ENCODE data around the gene OR4Q2.
A peak's percentile ranks its signal among the peaks of the same experiment; 100 is the strongest.
"Not testable (repeated sequence)": the region's sequence is repeated elsewhere in the genome, so short reads cannot be mapped to it uniquely, and the experiment has no call there.

OR4Q2 gene
- 0 reads per million in 4 donors for total RNA-seq

- DNase-seq: no peak
Observed at GRCh38 chr14:20001863-20002262, at the start of gene OR4Q2. Gene OR4Q2 (plus strand): TSS chr14:20002163.

GRCh38 chr14:19969735-19970134 lies 32.2 kb upstream of the OR4Q2 start:
- DNase-seq: not testable (repeated sequence)

- DNase-seq: peak in 4 of 5 donors; percentile 5 to 31 (median 17)
Observed at GRCh38 chr14:19974844-19975243, 27.1 kb upstream of the OR4Q2 start.

GRCh38 chr14:19975291-19975690 lies 26.7 kb upstream of the OR4Q2 start, which contains the start of gene OR4K15:
Gene OR4K15 (plus strand): TSS chr14:19975591. CDS start chr14:19975591, 0 bp downstream.
- no peak for DNase-seq

- DNase-seq: no peak
Observed at GRCh38 chr14:19993438-19993837, 8.5 kb upstream of the OR4Q2 start.

DNA sequence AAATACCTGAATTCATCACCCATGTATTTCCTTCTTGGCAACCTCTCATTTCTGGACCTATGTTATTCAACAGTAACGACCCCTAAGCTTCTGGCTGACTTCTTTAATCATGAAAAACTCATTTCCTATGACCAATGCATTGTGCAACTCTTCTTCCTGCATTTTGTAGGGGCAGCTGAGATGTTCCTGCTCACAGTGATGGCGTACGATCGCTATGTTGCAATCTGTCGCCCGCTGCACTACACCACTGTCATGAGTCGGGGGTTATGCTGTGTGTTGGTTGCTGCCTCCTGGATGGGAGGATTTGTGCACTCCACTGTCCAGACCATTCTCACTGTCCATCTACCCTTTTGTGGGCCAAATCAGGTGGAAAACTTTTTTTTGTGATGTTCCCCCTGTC lies 356 bp downstream of the OR4Q2 start:
- no peak for DNase-seq

DNA sequence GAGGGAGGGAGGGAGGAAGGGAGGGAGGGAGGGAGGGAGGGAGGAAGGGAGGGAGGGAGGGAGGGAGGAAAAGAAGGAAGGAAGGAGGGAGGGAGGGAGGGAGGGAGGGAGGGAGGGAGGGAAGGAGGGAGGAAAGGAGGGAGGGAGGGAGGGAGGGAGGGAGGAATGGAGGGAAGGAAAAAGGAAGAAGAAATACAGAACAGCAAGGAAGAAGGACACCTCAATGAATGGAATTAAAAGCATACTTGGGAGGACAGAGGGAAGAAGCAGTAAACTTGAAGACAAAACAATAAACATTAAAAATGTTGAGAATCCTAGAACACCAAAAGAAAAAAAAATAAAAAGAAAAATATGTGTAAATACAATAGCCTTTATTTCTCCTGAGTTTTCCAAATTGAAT lies 6.2 kb downstream of the OR4Q2 start:
- DNase-seq: no peak

- DNase-seq: no peak
Observed at GRCh38 chr14:20019257-20019865, 17.4 kb downstream of the OR4Q2 start, which contains the start of gene OR4K14. Gene OR4K14 (minus strand): TSS chr14:20019307. CDS start chr14:20015193, 4,114 bp downstream.

- no peak for DNase-seq
Observed at GRCh38 chr14:20031058-20031457, 29.1 kb downstream of the OR4Q2 start.

- no peak for DNase-seq
Observed at GRCh38 chr14:20035449-20035848, 33.5 kb downstream of the OR4Q2 start.

GRCh38 chr14:20035938-20036337 lies 34.0 kb downstream of the OR4Q2 start, which contains the start of gene OR4K13:
Gene OR4K13 (minus strand): TSS chr14:20036038. CDS start chr14:20034758, 1,280 bp downstream.
- DNase-seq: no peak

DNA sequence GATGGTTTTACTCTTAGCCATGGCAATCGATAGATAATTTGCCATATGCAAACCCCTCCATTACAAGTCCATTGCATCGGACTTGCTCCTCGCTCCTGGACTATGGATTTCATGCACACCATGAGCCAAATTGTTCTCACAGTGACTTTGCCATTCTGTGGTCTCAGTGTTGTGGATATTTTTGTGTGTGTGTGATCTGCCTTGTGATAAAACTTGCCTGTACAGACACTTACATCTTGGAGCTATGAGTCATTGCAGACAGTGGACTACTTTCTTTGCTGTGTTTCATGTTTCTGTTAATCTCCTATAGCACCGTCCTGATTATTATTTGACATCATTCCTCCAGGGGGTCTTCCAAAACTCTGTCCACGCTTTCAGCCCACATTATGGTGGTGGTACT lies 42.3 kb downstream of the OR4Q2 start:
- DNase-seq: no peak

- no peak for DNase-seq
Observed at GRCh38 chr14:20048202-20048601, 46.2 kb downstream of the OR4Q2 start.

All from T-helper 1 cell (primary cell).